Neural progenitor cell (in vitro differentiated cells): ENCODE measurements around the gene UBAP2L. TPM values are rescaled to one million over a fixed set of nuclear protein-coding genes. Genes with fewer than 3 reads are reported as not detected.
A peak's percentile ranks its signal among the peaks of the same experiment; 100 is the strongest.

ENCODE experiments used
- DNase-seq: peaks from one replicate; pipeline ENCODE4 v3.0.0-alpha.2; 2016; ENCODE audit warnings: low spot score
- H2AFZ ChIP-seq: fragments of 200-600 bp; sonication (generic); replicated peaks from 2 replicates; pipeline ENCODE4 v1.6.1; 2016; ENCODE audit warnings: antibody characterized with exemption
- H3F3A ChIP-seq: fragments of 200-600 bp; sonication (generic); 2 replicates; pipeline ENCODE4 v1.6.1; 2016; ENCODE audit warnings: antibody characterized with exemption, low read depth
- H3K27ac ChIP-seq: fragments of 200-600 bp; sonication (generic); 2 replicates; pipeline ENCODE4 v1.5.1; 2016; ENCODE audit warnings: mild to moderate bottlenecking
- H3K27me3 ChIP-seq: fragments of 200-600 bp; sonication (generic); 2 replicates; pipeline ENCODE4 v1.6.1; 2016; ENCODE audit warnings: mild to moderate bottlenecking, moderate library complexity
- H3K36me3 ChIP-seq: fragments of 200-600 bp; sonication (generic); 2 replicates; pipeline ENCODE4 v1.5.1; 2016
- H3K4me1 ChIP-seq: fragments of 200-600 bp; sonication (generic); 2 replicates; pipeline ENCODE4 v1.6.1; 2016; ENCODE audit warnings: mixed run types
- H3K4me2 ChIP-seq: fragments of 200-600 bp; sonication (generic); 2 replicates; pipeline ENCODE4 v1.6.1; 2016
- H3K4me3 ChIP-seq: fragments of 200-600 bp; sonication (generic); 2 replicates; pipeline ENCODE4 v1.5.1; 2016
- H3K79me2 ChIP-seq: fragments of 200-600 bp; sonication (generic); 2 replicates; pipeline ENCODE4 v1.6.1; 2016; ENCODE audit warnings: low read depth
- H3K9ac ChIP-seq: fragments of 200-600 bp; sonication (generic); 2 replicates; pipeline ENCODE4 v1.6.1; 2016
- H3K9me3 ChIP-seq: fragments of 200-600 bp; sonication (generic); 2 replicates; pipeline ENCODE4 v1.5.1; 2016; ENCODE audit warnings: low read depth
- H4K20me1 ChIP-seq: fragments of 200-600 bp; sonication (generic); 2 replicates; pipeline ENCODE4 v1.6.1; 2016; ENCODE audit warnings: low read depth
- H3K27ac Mint-ChIP-seq: 3 replicates; pipeline ENCODE4 v1.8.0; 2021; ENCODE audit warnings: mixed read lengths
- H3K27me3 Mint-ChIP-seq: 2 replicates; pipeline ENCODE4 v1.8.0; 2022; ENCODE audit warnings: low read depth, mild to moderate bottlenecking, inconsistent platforms, moderate library complexity, mixed read lengths; ENCODE audit not compliant: insufficient read depth
- H3K36me3 Mint-ChIP-seq: 3 replicates; pipeline ENCODE4 v1.8.0; 2021; ENCODE audit warnings: mixed read lengths
- H3K4me1 Mint-ChIP-seq: 3 replicates; pipeline ENCODE4 v1.8.0; 2021; ENCODE audit warnings: mixed read lengths
- H3K4me3 Mint-ChIP-seq: 3 replicates; pipeline ENCODE4 v1.8.0; 2021; ENCODE audit warnings: mild to moderate bottlenecking, moderate library complexity, mixed read lengths
- H3K9me3 Mint-ChIP-seq: 3 replicates; pipeline ENCODE4 v1.8.0; 2020; ENCODE audit warnings: mixed read lengths
- EZH2 ChIP-seq: fragments of 200-600 bp; sonication (generic); IDR thresholded peaks from 2 replicates; pipeline ENCODE4 v1.6.1; 2017; ENCODE audit warnings: antibody characterized with exemption, mild to moderate bottlenecking, moderate library complexity
- EZH2phosphoT487 ChIP-seq: fragments of 200-600 bp; sonication (generic); IDR thresholded peaks from 2 replicates; pipeline ENCODE4 v1.6.1; 2017; ENCODE audit warnings: antibody characterized with exemption
- total RNA-seq: library from RNA; depleted of rRNA; stranded (reverse); fragments of >200 nt; gene quantifications from 2 replicates; pipeline ENCODE4 v1.2.3, GENCODE V29; 2015; ENCODE audit warnings: low replicate concordance
- TF ChIP-seq, protein P1 (sequence below): fragments of 200-600 bp; sonication (generic); IDR thresholded peaks from 2 replicates; pipeline ENCODE4 v1.5.1; 2017; ENCODE audit warnings: antibody characterized with exemption, mild to moderate bottlenecking

UBAP2L gene
- total RNA-seq, 1 donor from 2014 or later = 148 TPM

DNA sequence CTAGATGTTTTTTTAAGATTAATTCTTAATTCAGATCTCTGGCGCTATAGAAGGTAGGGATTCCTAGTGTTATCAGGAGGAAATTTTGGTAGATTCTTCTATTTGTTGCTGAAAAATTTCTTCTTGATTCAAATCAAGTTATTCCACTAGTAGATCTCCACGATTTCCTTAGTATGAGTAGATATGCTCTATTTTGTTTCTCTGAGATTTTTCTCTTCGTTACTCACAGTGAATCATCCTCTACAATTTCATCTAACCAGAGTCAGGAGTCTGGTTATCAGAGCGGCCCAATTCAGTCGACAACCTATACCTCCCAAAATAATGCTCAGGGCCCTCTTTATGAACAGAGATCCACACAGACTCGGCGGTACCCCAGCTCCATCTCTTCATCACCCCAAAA is 32.9 kb downstream of the UBAP2L start:
- TF ChIP-seq EZH2 (no peak), EZH2phosphoT487 (no peak)
- TF ChIP-seq, protein P1, sequence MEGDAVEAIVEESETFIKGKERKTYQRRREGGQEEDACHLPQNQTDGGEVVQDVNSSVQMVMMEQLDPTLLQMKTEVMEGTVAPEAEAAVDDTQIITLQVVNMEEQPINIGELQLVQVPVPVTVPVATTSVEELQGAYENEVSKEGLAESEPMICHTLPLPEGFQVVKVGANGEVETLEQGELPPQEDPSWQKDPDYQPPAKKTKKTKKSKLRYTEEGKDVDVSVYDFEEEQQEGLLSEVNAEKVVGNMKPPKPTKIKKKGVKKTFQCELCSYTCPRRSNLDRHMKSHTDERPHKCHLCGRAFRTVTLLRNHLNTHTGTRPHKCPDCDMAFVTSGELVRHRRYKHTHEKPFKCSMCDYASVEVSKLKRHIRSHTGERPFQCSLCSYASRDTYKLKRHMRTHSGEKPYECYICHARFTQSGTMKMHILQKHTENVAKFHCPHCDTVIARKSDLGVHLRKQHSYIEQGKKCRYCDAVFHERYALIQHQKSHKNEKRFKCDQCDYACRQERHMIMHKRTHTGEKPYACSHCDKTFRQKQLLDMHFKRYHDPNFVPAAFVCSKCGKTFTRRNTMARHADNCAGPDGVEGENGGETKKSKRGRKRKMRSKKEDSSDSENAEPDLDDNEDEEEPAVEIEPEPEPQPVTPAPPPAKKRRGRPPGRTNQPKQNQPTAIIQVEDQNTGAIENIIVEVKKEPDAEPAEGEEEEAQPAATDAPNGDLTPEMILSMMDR = no peak
- DNase-seq = no peak
- Histone ChIP-seq H3K27ac (no peak overlapping the region), H3F3A (no peaks in the 10 kb centered on the region), H2AFZ (no peak overlapping the region), H3K79me2 (no peaks in the 10 kb centered on the region), H3K27me3 (no peaks in the 10 kb centered on the region), H3K9ac (no peak overlapping the region), H3K36me3 (peaks cover 40% of the 10 kb centered on the region), H3K9me3 (no peaks in the 10 kb centered on the region), H3K4me3 (no peak overlapping the region), H3K4me2 (no peak overlapping the region), H4K20me1 (peaks cover 4% of the 10 kb centered on the region), H3K4me1 (no peaks in the 10 kb centered on the region)
- Mint-ChIP-seq H3K9me3 (no peaks in the 10 kb centered on the region), H3K27me3 (peaks cover 2% of the 10 kb centered on the region), H3K4me3 (no peak overlapping the region), H3K27ac (no peak overlapping the region), H3K4me1 (no peaks in the 10 kb centered on the region), H3K36me3 (peaks cover 37% of the 10 kb centered on the region)

DNA sequence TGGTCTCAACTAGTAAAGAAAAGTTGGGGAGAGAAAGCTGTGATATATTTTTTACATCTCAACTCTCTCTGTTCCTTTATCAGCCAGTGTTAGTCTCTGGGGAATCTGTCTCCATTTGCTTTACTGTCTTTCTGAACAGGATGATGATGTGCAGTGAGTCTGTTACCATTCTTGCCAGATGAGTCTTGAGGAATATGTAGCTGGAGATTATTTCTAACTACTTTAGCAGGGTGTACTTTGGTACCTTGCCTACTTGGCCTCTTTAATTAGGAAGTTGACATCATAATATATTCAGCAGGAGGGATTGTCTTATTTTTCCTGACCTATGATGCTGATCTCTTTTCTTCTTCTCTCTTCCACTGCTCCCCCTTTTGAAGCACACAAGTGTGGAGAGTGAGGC is 35.9 kb downstream of the UBAP2L start:
- H3K79me2 ChIP-seq = no peaks in the 10 kb centered on the region
- H3K9me3 ChIP-seq = no peaks in the 10 kb centered on the region
- no peak overlapping the region for H3K4me3 Mint-ChIP-seq
- H3K27me3 Mint-ChIP-seq = peaks cover under 1% of the 10 kb centered on the region
- no peaks in the 10 kb centered on the region for H3K9me3 Mint-ChIP-seq
- no peaks in the 10 kb centered on the region for H3K27me3 ChIP-seq
- no peaks in the 10 kb centered on the region for H3K4me1 ChIP-seq
- no peak overlapping the region for H2AFZ ChIP-seq
- peaks cover 42% of the 10 kb centered on the region for H3K36me3 ChIP-seq
- no peak overlapping the region for H3K9ac ChIP-seq
- H3K4me3 ChIP-seq = no peak overlapping the region
- no peak for DNase-seq
- H3K4me1 Mint-ChIP-seq = no peaks in the 10 kb centered on the region
- H3K27ac Mint-ChIP-seq = no peak overlapping the region
- no peak for TF ChIP-seq EZH2phosphoT487
- no peak for TF ChIP-seq EZH2
- TF ChIP-seq, protein P1 = no peak
- H3K36me3 Mint-ChIP-seq = peaks cover 44% of the 10 kb centered on the region
- H4K20me1 ChIP-seq = peaks cover 15% of the 10 kb centered on the region
- H3K4me2 ChIP-seq = no peak overlapping the region
- H3K27ac ChIP-seq = no peak overlapping the region
- H3F3A ChIP-seq = no peaks in the 10 kb centered on the region

DNA sequence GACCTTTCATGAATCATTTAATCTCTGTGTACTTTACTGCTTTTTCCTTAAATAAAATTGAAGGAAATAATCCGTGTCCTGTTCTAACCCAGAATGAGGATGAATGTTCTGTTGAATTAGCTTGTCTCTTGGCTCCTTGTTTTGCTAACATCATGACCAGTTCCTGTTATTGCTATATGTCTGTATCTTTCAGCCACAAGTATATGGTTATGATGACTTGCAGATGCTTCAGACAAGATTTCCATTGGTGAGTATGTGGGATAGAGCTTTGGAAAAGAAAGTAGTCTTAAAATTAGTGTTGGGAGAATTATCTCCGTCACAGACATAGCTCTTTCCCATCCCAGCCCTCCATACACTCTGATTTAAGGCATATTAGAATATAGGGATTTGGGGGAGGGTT is 38.0 kb downstream of the UBAP2L start:
- Mint-ChIP-seq H3K4me3 (no peak overlapping the region), H3K4me1 (no peaks in the 10 kb centered on the region), H3K27me3 (peaks cover 2% of the 10 kb centered on the region), H3K9me3 (no peaks in the 10 kb centered on the region), H3K27ac (no peak overlapping the region), H3K36me3 (peaks cover 52% of the 10 kb centered on the region)
- Histone ChIP-seq H3K4me3 (no peak overlapping the region), H2AFZ (no peak overlapping the region), H3K4me1 (no peaks in the 10 kb centered on the region), H3K79me2 (no peaks in the 10 kb centered on the region), H3K9ac (peak overlapping the region; percentile 45), H3K4me2 (no peak overlapping the region), H3K27me3 (no peaks in the 10 kb centered on the region), H3K36me3 (peaks cover 36% of the 10 kb centered on the region), H3K9me3 (no peaks in the 10 kb centered on the region), H3F3A (peaks cover 2% of the 10 kb centered on the region), H3K27ac (no peak overlapping the region), H4K20me1 (peaks cover 17% of the 10 kb centered on the region)
- TF ChIP-seq EZH2 = no peak
- TF ChIP-seq, protein P1 = no peak
- TF ChIP-seq EZH2phosphoT487 = no peak
- no peak for DNase-seq
